Astrocyte (in vitro differentiated cells and primary cell): ENCODE measurements around the gene ARNT2. TPM values are rescaled to one million over a fixed set of nuclear protein-coding genes. Genes with fewer than 3 reads are reported as not detected.

Source experiments
- DNase-seq: peaks from one replicate; pipeline ENCODE4 v3.0.0-alpha.2; 2010; ENCODE audit warnings: low read depth
- FAIRE-seq: peaks from 2 replicates; lab custom pipeline; 2011; peaks lifted over from hg19 to GRCh38; lab: Jason Lieb, UNC
- H2AFZ ChIP-seq: 2 replicates; pipeline ENCODE4 v1.6.0; 2012; ENCODE audit warnings: low read depth, low read length, inconsistent platforms
- H3K27ac ChIP-seq: 2 replicates; pipeline ENCODE4 v1.5.1; 2011; ENCODE audit warnings: low read depth, low read length, inconsistent platforms
- H3K27me3 ChIP-seq: 2 replicates; pipeline ENCODE4 v1.6.0; 2011; ENCODE audit warnings: low read length, inconsistent platforms; ENCODE audit not compliant: insufficient read depth
- H3K36me3 ChIP-seq: 2 replicates; pipeline ENCODE4 v1.5.1; 2011; ENCODE audit warnings: low read length, inconsistent platforms; ENCODE audit not compliant: insufficient read depth
- H3K4me1 ChIP-seq: 2 replicates; pipeline ENCODE4 v1.5.1; 2011; ENCODE audit warnings: low read length, inconsistent platforms; ENCODE audit not compliant: insufficient read depth
- H3K4me2 ChIP-seq: 2 replicates; pipeline ENCODE4 v1.6.0; 2012; ENCODE audit warnings: low read length, inconsistent platforms
- H3K4me3 ChIP-seq: 2 replicates; pipeline ENCODE4 v1.5.1; 2011; ENCODE audit warnings: low read depth, mild to moderate bottlenecking, low read length, inconsistent platforms; ENCODE audit not compliant: insufficient read depth
- H3K79me2 ChIP-seq: 2 replicates; pipeline ENCODE4 v1.6.0; 2012; ENCODE audit warnings: mild to moderate bottlenecking, low read length, inconsistent platforms; ENCODE audit not compliant: insufficient read depth
- H3K9ac ChIP-seq: 2 replicates; pipeline ENCODE4 v1.6.0; 2012; ENCODE audit warnings: mild to moderate bottlenecking, low read length, inconsistent platforms
- H3K9me3 ChIP-seq: 2 replicates; pipeline ENCODE4 v1.5.1; 2012; ENCODE audit warnings: low read depth, mild to moderate bottlenecking, low read length, inconsistent platforms; ENCODE audit not compliant: insufficient read depth
- H4K20me1 ChIP-seq: 2 replicates; pipeline ENCODE4 v1.6.0; 2012; ENCODE audit warnings: low read length, inconsistent platforms; ENCODE audit not compliant: insufficient read depth
- H3K27ac Mint-ChIP-seq: one replicate; pipeline ENCODE4 v1.8.0; 2021; ENCODE audit warnings: mild to moderate bottlenecking, mixed read lengths; ENCODE audit not compliant: unreplicated experiment
- H3K27me3 Mint-ChIP-seq: one replicate; pipeline ENCODE4 v1.8.0; 2021; ENCODE audit warnings: low read depth, mixed read lengths; ENCODE audit not compliant: unreplicated experiment
- H3K36me3 Mint-ChIP-seq: one replicate; pipeline ENCODE4 v1.8.0; 2021; ENCODE audit warnings: low read depth, mixed read lengths; ENCODE audit not compliant: unreplicated experiment
- H3K4me1 Mint-ChIP-seq: one replicate; pipeline ENCODE4 v1.8.0; 2021; ENCODE audit warnings: low read depth, mixed read lengths; ENCODE audit not compliant: unreplicated experiment
- H3K4me3 Mint-ChIP-seq: one replicate; pipeline ENCODE4 v1.8.0; 2021; ENCODE audit warnings: mild to moderate bottlenecking, moderate library complexity, mixed read lengths; ENCODE audit not compliant: unreplicated experiment
- H3K9me3 Mint-ChIP-seq: one replicate; pipeline ENCODE4 v1.8.0; 2021; ENCODE audit warnings: mild to moderate bottlenecking, mixed read lengths; ENCODE audit not compliant: unreplicated experiment
- EZH2 ChIP-seq: IDR thresholded peaks from 2 replicates; pipeline ENCODE4 v1.6.1; 2012; ENCODE audit warnings: mild to moderate bottlenecking, low read length, inconsistent platforms; ENCODE audit not compliant: insufficient read depth
- total RNA-seq: library from RNA; stranded (reverse); gene quantifications from 2 replicates; pipeline ENCODE4 v1.2.1, GENCODE V29; 2021
- TF ChIP-seq, protein P1 (sequence below): IDR thresholded peaks from 2 replicates; pipeline ENCODE4 v1.5.1; 2011; ENCODE audit warnings: low read depth, mild to moderate bottlenecking, inconsistent platforms, low read length, moderate library complexity; ENCODE audit not compliant: insufficient read depth

ARNT2 gene
- total RNA-seq, 1 donor from 2014 or later: 3.5 TPM

DNA sequence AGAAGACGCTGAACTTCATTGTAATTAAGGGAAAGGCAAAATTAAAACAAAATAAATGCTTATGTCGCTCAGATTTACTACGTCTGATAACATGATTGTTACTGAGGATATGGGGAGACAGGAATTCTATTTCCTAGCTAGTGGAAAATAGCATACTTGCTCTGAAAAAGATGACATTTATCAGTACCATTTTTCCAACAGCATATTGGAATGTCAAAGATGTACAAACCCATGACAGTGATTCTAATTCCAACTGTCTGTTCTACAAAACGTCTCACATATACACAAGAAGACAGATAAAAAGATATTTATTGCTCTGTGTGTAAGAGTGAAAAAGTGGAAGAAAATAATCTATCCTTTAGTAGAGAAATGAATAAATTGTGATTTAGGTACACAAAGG, 197.1 kb downstream of the ARNT2 start:
- Histone ChIP-seq H3K4me1 (peaks cover 7% of the 10 kb centered on the region), H3K79me2 (no peaks in the 10 kb centered on the region), H3K9me3 (no peaks in the 10 kb centered on the region), H3K9ac (no peak overlapping the region), H3K4me3 (no peak overlapping the region), H2AFZ (no peak overlapping the region), H3K27ac (no peak overlapping the region), H3K4me2 (no peak overlapping the region), H3K27me3 (no peaks in the 10 kb centered on the region), H3K36me3 (no peaks in the 10 kb centered on the region), H4K20me1 (no peaks in the 10 kb centered on the region)
- Mint-ChIP-seq H3K4me1 (no peaks in the 10 kb centered on the region), H3K27ac (no peak overlapping the region), H3K36me3 (no peaks in the 10 kb centered on the region), H3K9me3 (peaks cover 2% of the 10 kb centered on the region), H3K4me3 (no peak overlapping the region), H3K27me3 (peaks cover 15% of the 10 kb centered on the region)
- no peak for FAIRE-seq
- TF ChIP-seq, protein P1, sequence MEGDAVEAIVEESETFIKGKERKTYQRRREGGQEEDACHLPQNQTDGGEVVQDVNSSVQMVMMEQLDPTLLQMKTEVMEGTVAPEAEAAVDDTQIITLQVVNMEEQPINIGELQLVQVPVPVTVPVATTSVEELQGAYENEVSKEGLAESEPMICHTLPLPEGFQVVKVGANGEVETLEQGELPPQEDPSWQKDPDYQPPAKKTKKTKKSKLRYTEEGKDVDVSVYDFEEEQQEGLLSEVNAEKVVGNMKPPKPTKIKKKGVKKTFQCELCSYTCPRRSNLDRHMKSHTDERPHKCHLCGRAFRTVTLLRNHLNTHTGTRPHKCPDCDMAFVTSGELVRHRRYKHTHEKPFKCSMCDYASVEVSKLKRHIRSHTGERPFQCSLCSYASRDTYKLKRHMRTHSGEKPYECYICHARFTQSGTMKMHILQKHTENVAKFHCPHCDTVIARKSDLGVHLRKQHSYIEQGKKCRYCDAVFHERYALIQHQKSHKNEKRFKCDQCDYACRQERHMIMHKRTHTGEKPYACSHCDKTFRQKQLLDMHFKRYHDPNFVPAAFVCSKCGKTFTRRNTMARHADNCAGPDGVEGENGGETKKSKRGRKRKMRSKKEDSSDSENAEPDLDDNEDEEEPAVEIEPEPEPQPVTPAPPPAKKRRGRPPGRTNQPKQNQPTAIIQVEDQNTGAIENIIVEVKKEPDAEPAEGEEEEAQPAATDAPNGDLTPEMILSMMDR: no peak
- no peak for TF ChIP-seq EZH2
- DNase-seq: no peak

DNA sequence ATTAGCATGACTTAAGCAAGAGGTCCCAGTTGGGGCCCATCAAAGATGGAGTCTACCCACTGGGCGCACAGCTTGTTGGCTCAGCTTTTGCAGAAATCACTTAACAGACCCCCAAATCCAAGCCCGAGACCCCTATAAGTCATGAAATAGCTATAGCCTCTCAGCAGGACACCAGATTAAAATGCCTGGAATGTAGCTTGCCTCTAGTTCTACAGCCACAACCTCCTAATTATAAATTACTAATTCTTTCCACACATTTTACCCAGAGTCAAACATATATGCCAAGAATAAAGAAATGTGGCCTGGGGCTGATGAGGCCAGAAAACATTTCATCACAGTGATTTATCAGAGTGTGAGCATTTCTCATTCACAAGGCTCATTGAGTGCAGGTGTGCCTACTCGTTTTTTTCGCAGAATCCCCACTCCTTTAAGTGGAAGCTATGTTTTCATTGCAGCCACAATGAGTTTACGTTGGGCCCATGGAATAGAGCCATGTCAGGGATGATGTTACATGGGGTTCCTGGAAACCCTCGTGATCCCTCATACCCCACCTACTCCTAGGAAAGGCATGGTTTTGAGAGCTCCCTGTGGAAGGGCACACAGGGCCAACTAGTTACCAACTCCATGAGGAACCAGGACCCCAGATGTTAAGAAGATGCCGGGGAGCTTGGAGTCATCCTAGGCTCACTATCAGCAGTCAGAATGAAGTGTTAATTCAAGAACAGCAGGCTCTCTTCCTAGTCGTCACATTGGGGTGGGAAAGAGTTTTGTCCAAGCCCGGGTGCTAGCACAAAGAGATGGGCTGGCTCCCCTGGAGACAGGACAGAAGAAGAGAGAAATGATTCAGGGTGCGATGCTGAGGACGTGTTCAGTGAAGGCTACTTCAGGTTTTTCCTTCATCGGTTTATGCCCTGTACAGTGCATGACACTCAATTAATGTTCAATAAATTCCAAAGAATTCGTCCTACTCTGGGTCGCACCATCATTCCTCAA, 200.7 kb downstream of the ARNT2 start:
- peak; percentile 22 for DNase-seq

More for the DNA sequence above, 200.7 kb downstream of the ARNT2 start:
- Histone ChIP-seq H4K20me1 (no peaks in the 10 kb centered on the region), H3K27ac (no peak overlapping the region), H2AFZ (no peak overlapping the region), H3K36me3 (no peaks in the 10 kb centered on the region), H3K9me3 (no peaks in the 10 kb centered on the region), H3K4me1 (no peaks in the 10 kb centered on the region), H3K9ac (no peak overlapping the region), H3K4me3 (no peak overlapping the region), H3K27me3 (no peaks in the 10 kb centered on the region), H3K79me2 (no peaks in the 10 kb centered on the region), H3K4me2 (no peak overlapping the region)
- no peak overlapping the region for H3K4me3 Mint-ChIP-seq
- H3K4me1 Mint-ChIP-seq: no peaks in the 10 kb centered on the region
- H3K27ac Mint-ChIP-seq: no peak overlapping the region
- H3K9me3 Mint-ChIP-seq: no peaks in the 10 kb centered on the region
- no peak for TF ChIP-seq EZH2
- TF ChIP-seq, protein P1: no peak
- FAIRE-seq: no peak
- no peaks in the 10 kb centered on the region for H3K36me3 Mint-ChIP-seq
- H3K27me3 Mint-ChIP-seq: peaks cover 27% of the 10 kb centered on the region
